ENCODE results near the gene ATP5PD. TPM values are rescaled to one million over a fixed set of nuclear protein-coding genes. Genes with fewer than 3 reads are reported as not detected.

The ATP5PD gene
- total RNA-seq, 1 donor: 513 TPM

GRCh38 chr17:75068750-75069149, 22.0 kb upstream of the ATP5PD start:
- no peak overlapping the region for H3K4me3 ChIP-seq (ENCODE audit: low read depth, low read length)
- TF ChIP-seq CTCF (IDR thresholded peaks at IDR 0.05; ENCODE audit: insufficient read depth, low read length): no peak
- no peak for DNase-seq (ENCODE audit: low read depth)

DNA sequence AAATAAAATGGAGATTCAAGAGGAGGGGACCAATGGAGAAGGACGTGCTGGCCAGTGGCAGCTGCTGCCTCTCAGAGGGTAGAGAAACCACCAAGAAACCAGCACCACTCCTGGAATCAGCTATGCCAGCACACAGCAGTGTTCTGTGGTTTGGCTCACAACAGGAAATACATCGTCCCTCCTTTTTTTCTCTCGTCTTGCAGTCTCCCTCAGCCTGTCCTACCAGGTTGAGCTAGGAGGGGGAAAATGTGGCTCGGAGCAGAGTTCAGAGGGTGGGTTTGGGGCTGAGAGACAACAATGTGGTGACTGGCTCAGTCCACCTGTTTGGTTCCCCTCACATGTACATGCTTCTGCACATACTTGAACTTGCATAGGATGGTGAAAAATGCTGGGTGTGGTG, 21.1 kb upstream of the ATP5PD start:
- no peak overlapping the region for H3K4me3 ChIP-seq (ENCODE audit: low read depth, low read length)

DNA sequence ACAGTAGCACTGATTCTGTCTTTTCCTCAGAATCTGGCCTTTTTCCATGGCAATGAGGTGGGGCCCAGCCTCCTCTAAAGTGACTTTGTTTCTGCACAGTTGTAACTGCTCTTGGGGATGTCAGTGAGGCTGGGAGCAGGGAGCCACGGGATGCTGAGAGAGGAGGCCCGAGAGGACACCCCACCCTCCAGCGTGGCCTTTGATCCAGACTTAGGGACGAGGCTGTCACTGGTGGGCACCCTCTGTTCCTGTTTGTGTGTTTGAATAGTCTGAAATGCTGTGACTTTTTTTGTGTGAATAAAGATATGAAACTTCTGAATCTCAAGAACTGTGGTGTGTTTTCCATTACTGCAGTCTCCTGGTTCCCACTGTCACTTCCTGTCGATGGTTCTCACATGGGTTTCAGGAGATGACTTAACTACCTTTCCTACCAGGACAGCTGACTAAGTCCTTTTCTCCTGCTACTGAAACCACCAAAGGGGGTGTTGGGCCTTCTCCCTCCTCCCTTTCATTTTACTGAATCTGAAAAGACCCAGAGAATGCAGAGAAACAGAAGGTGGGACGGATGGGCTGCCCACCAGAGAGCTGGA, 18.9 kb upstream of the ATP5PD start:
- no peak for TF ChIP-seq CTCF (IDR thresholded peaks at IDR 0.05; ENCODE audit: insufficient read depth, low read length)
- DNase-seq (ENCODE audit: low read depth): no peak
- no peak overlapping the region for H3K4me3 ChIP-seq (ENCODE audit: low read depth, low read length)

More for the DNA sequence above, 21.1 kb upstream of the ATP5PD start:
- DNase-seq (ENCODE audit: low read depth): no peak
- no peak for TF ChIP-seq CTCF (IDR thresholded peaks at IDR 0.05; ENCODE audit: insufficient read depth, low read length)

- H3K4me3 ChIP-seq (ENCODE audit: low read depth, low read length): no peak overlapping the region
- TF ChIP-seq CTCF (IDR thresholded peaks at IDR 0.05; ENCODE audit: insufficient read depth, low read length): no peak
- no peak for DNase-seq (ENCODE audit: low read depth)
Measured at GRCh38 chr17:75064867-75065561, 18.2 kb upstream of the ATP5PD start.

DNA sequence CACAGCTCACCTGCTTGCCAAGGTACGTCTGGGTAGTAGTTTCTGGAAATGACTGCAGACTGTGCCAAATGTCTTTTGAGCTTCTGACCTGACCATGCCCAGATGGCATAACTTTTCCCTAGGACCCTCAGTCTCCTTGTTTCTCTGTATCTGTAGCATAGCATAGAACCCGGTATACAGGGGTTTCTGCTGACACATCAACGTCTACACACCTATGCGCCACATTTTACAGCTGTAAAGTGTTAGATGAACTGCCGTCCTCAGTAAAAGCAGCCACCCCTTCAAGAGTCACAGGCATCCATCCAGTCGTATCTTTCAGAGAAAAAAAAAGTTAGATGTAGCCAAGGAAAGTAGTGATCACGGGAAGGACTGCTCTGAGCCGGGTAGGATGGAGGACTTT, 17.7 kb upstream of the ATP5PD start:
- H3K4me3 ChIP-seq (ENCODE audit: low read depth, low read length): no peak overlapping the region
- no peak for TF ChIP-seq CTCF (IDR thresholded peaks at IDR 0.05; ENCODE audit: insufficient read depth, low read length)
- no peak for DNase-seq (ENCODE audit: low read depth)

GRCh38 chr17:75064040-75064439, 17.3 kb upstream of the ATP5PD start:
- no peak for TF ChIP-seq CTCF (IDR thresholded peaks at IDR 0.05; ENCODE audit: insufficient read depth, low read length)
- no peak for DNase-seq (ENCODE audit: low read depth)
- H3K4me3 ChIP-seq (ENCODE audit: low read depth, low read length): no peak overlapping the region

Data from fibroblast of the aortic adventitia (primary cell).